ENCODE data around the gene EFHD2. TPM values are rescaled to one million over a fixed set of nuclear protein-coding genes. Genes with fewer than 3 reads are reported as not detected.

The EFHD2 gene
- total RNA-seq, 2 donors from 2014 or later: 36.0 to 71.3 TPM

DNA sequence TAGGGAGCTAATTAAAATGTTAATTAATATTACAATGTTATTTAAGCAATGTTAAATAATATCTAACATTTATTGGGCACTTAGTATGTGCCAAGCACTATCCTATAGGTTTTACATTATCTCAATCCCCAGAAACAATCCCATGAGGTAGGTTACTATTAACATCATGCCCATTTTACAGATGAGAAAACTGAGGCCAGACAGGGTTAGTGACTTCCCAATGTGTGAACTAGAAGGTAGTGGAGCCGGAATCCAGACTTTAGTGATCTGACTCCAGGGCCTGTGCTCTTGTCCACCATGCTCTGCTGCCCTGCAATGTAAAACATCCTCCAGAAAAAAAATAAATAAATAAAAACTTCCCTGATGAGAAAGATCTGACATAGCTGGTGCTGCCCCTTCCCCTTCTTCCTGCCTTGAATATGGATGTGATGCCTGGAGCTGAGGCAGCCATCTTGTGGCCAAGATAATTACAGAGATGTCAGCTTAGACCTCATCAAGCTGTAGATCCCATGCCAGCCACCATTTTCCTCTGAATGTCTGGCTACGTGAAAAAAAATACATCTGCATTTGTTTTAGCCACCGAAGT is 39.3 kb downstream of the EFHD2 start:
- H3K27ac ChIP-seq: no peak overlapping the region
- no peak overlapping the region for H3K4me3 ChIP-seq
- no peaks in the 10 kb centered on the region for H3K27me3 ChIP-seq (replicated peaks; ENCODE audit: insufficient read depth)
- H3K4me1 ChIP-seq (ENCODE audit: control insufficient read depth in 1 of 2, low read depth in 2 of 2): no peaks in the 10 kb centered on the region
- H3K36me3 ChIP-seq: no peaks in the 10 kb centered on the region
- TF ChIP-seq, protein P1, sequence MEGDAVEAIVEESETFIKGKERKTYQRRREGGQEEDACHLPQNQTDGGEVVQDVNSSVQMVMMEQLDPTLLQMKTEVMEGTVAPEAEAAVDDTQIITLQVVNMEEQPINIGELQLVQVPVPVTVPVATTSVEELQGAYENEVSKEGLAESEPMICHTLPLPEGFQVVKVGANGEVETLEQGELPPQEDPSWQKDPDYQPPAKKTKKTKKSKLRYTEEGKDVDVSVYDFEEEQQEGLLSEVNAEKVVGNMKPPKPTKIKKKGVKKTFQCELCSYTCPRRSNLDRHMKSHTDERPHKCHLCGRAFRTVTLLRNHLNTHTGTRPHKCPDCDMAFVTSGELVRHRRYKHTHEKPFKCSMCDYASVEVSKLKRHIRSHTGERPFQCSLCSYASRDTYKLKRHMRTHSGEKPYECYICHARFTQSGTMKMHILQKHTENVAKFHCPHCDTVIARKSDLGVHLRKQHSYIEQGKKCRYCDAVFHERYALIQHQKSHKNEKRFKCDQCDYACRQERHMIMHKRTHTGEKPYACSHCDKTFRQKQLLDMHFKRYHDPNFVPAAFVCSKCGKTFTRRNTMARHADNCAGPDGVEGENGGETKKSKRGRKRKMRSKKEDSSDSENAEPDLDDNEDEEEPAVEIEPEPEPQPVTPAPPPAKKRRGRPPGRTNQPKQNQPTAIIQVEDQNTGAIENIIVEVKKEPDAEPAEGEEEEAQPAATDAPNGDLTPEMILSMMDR (IDR thresholded peaks at IDR 0.05): no peak
- DNase-seq (ENCODE audit: low spot score) (no peak), ATAC-seq (ENCODE audit: insufficient number of reproducible peaks, low FRiP score, low read depth) (no peak)
- no peaks in the 10 kb centered on the region for H3K9me3 ChIP-seq

- ATAC-seq (ENCODE audit: insufficient number of reproducible peaks, low FRiP score, low read depth): no peak
- H3K27me3 ChIP-seq (replicated peaks; ENCODE audit: insufficient read depth): no peaks in the 10 kb centered on the region
- no peaks in the 10 kb centered on the region for H3K36me3 ChIP-seq
- no peak overlapping the region for H3K4me3 ChIP-seq
- no peaks in the 10 kb centered on the region for H3K4me1 ChIP-seq (ENCODE audit: control insufficient read depth in 1 of 2, low read depth in 2 of 2)
- no peaks in the 10 kb centered on the region for H3K9me3 ChIP-seq
- no peak overlapping the region for H3K27ac ChIP-seq
- TF ChIP-seq, protein P1 (IDR thresholded peaks at IDR 0.05): no peak
- no peak for DNase-seq (ENCODE audit: low spot score)
Measured at GRCh38 chr1:15449567-15449966, 39.9 kb downstream of the EFHD2 start.

DNA sequence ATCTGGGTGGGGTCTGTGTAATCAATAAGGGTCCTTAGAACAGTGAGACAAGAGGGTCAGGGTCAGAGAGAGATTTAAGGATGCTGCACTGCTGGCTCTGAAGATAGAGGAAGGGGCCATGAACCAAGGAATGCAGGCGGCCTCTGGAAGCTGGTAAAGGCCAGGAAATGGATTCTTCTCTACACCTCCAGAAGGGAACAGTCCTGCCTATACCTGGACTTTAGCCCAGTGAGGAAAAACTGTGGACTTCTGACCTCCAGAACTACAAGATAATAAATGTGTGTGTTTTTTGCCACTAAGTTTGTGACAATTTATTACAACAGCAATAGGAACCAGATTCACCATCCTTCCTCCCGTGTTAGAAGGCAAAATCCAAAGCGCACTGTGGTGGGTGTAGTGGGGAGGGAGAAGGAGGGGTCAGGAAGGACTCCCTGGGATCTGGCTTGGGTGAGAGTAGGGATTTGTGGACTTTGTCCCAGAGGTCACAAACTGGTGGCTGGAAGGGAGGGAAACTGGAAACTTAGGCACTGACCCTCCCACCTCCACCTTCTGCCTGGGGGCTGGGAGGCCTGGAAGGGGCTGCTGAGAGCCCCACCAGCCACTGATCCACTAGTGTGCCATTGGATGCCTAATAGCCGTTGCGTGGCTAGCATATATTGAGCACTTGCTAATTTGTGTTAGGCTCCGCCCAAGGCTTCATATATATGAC is 41.5 kb downstream of the EFHD2 start:
- no peak for ATAC-seq (ENCODE audit: insufficient number of reproducible peaks, low FRiP score, low read depth)
- no peaks in the 10 kb centered on the region for H3K36me3 ChIP-seq
- TF ChIP-seq, protein P1 (IDR thresholded peaks at IDR 0.05): no peak
- DNase-seq (ENCODE audit: low spot score): no peak
- no peaks in the 10 kb centered on the region for H3K9me3 ChIP-seq
- H3K4me3 ChIP-seq: no peak overlapping the region
- H3K27ac ChIP-seq: no peak overlapping the region
- no peaks in the 10 kb centered on the region for H3K4me1 ChIP-seq (ENCODE audit: control insufficient read depth in 1 of 2, low read depth in 2 of 2)
- H3K27me3 ChIP-seq (replicated peaks; ENCODE audit: insufficient read depth): no peaks in the 10 kb centered on the region

DNA sequence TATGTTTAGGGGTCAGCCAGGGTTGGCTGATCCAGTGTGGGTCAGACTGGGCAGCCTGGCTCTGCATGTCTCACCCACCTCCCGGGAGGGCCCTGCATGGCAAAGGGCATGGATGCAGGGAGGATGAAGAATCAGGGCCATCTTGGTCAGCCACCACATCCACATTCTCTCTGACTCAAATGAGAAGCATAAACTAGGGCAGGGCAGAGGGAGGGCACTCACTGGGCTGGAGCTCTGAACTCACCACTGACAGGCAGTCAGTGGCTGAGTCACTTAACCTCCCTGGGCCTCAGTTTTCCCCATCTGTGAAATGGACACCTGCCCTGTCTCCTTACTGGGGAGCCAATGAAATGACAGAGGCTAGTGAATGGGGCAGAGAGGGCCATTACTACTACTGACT is 42.5 kb downstream of the EFHD2 start:
- TF ChIP-seq, protein P1 (IDR thresholded peaks at IDR 0.05): no peak
- Histone ChIP-seq H3K4me3 (no peak overlapping the region), H3K27me3 (replicated peaks; ENCODE audit: insufficient read depth) (no peaks in the 10 kb centered on the region), H3K27ac (no peak overlapping the region), H3K9me3 (no peaks in the 10 kb centered on the region), H3K4me1 (ENCODE audit: control insufficient read depth in 1 of 2, low read depth in 2 of 2) (no peaks in the 10 kb centered on the region), H3K36me3 (no peaks in the 10 kb centered on the region)
- DNase-seq (ENCODE audit: low spot score): no peak
- no peak for ATAC-seq (ENCODE audit: insufficient number of reproducible peaks, low FRiP score, low read depth)

DNA sequence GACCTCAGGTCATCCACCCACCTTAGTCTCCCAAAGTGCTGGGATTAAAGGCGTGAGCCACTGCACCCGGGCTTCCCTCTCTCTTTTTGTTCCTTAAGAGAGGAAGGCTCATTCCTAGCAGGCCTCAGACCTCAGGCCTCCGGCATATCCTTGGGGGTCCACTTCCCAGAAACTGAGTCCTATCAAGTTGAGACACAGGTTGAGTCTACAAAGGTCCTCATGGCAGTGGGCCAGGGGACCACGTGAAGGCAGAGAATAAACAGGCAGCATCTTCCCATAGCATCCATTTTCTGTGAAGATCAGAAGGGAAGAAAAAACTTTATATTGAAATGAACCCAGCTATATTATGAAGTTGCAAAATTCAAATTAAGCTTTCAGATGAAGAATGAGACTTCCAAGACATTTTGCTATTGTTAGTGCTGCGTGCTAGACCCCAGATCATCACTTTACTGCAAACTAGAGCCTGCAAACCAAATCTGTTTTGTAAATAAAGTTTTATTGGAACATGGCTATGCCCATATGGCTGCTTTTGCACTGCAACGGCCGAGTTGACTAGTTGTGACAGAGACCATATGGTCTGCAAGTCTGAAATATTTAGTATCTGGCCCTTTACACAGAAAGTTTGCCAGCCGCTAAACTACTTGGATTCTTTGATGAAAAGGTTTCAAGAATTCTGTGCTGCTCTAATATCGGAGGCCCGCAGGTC is 43.3 kb downstream of the EFHD2 start:
- no peak overlapping the region for H3K4me3 ChIP-seq
- ATAC-seq (ENCODE audit: insufficient number of reproducible peaks, low FRiP score, low read depth): no peak
- no peaks in the 10 kb centered on the region for H3K36me3 ChIP-seq
- no peaks in the 10 kb centered on the region for H3K9me3 ChIP-seq
- TF ChIP-seq, protein P1 (IDR thresholded peaks at IDR 0.05): no peak
- no peaks in the 10 kb centered on the region for H3K4me1 ChIP-seq (ENCODE audit: control insufficient read depth in 1 of 2, low read depth in 2 of 2)
- H3K27ac ChIP-seq: no peak overlapping the region
- DNase-seq (ENCODE audit: low spot score): no peak
- no peaks in the 10 kb centered on the region for H3K27me3 ChIP-seq (replicated peaks; ENCODE audit: insufficient read depth)
